Stimulated activated CD8-positive, alpha-beta memory T cell treated with anti-CD3 and anti-CD28 coated beads, Interleukin-7, amount 100 ng/mL, for 48 hours (primary cell): ENCODE results near the gene CBX2.

Source experiments
- DNase-seq, 2 donors: peaks; one replicate each; pipeline ENCODE4 v3.0.0-alpha.2; 2020; ENCODE audit warnings: low read depth in 1 of 2; ENCODE audit errors: extremely low read depth in 1 of 2

The CBX2 gene

GRCh38 chr17:79777894-79778503 is at the start of gene CBX2:
CBX2 (plus strand) TSS chr17:79778148; CDS start chr17:79778236, 88 bp downstream.
- DNase-seq: peak; percentile 58 to 66

GRCh38 chr17:79728169-79728907 is 49.6 kb upstream of the CBX2 start:
- peak; percentile 43 to 75 for DNase-seq

GRCh38 chr17:79728908-79729471 is 49.0 kb upstream of the CBX2 start:
- no peak for DNase-seq

- no peak for DNase-seq
These were observed 48.2 kb upstream of the CBX2 start for GRCh38 chr17:79729761-79730160.

- no peak for DNase-seq
These were observed 47.5 kb upstream of the CBX2 start for GRCh38 chr17:79730437-79730768.

GRCh38 chr17:79730769-79731483 is 47.0 kb upstream of the CBX2 start, which contains the start of gene ENPP7:
ENPP7 (plus strand) TSS chr17:79730943; CDS start chr17:79731140, 197 bp downstream.
- no peak for DNase-seq

- DNase-seq: no peak
These were observed 45.7 kb upstream of the CBX2 start for GRCh38 chr17:79732254-79732653.

GRCh38 chr17:79732804-79733691 is 44.9 kb upstream of the CBX2 start:
- no peak for DNase-seq

GRCh38 chr17:79733692-79734070 is 44.3 kb upstream of the CBX2 start:
- no peak for DNase-seq

GRCh38 chr17:79735096-79735495 is 42.9 kb upstream of the CBX2 start:
- no peak for DNase-seq

GRCh38 chr17:79737046-79737921 is 40.7 kb upstream of the CBX2 start:
- DNase-seq: no peak

GRCh38 chr17:79737922-79738578 is 39.9 kb upstream of the CBX2 start:
- no peak for DNase-seq

- DNase-seq: no peak
These were observed 39.3 kb upstream of the CBX2 start for GRCh38 chr17:79738643-79739042.

- DNase-seq: no peak
These were observed 38.5 kb upstream of the CBX2 start for GRCh38 chr17:79739148-79740062.

GRCh38 chr17:79740413-79740812 is 37.5 kb upstream of the CBX2 start:
- no peak for DNase-seq

- DNase-seq: no peak
These were observed 36.6 kb upstream of the CBX2 start for GRCh38 chr17:79741401-79741750.

GRCh38 chr17:79741751-79742588 is 36.0 kb upstream of the CBX2 start:
- DNase-seq: peak; percentile 40 to 43
